ENCODE results near the gene S100Z.

GRCh38 chr5:76801159-76801802, 48.5 kb upstream of the S100Z start:
- no peak for TF ChIP-seq ZNF207 (IDR thresholded peaks at IDR 0.05; ENCODE audit: borderline replicate concordance)
- TF ChIP-seq POLR2A (IDR thresholded peaks at IDR 0.05; ENCODE audit: low read depth, low read length): no peak
- TF ChIP-seq SMARCA5 (IDR thresholded peaks at IDR 0.05): no peak
- TF ChIP-seq YY1 (IDR thresholded peaks at IDR 0.05; ENCODE audit: low read depth, low read length): no peak
- TF ChIP-seq EP300 (IDR thresholded peaks at IDR 0.05; ENCODE audit: borderline replicate concordance in 1 of 2, control insufficient read depth in 1 of 2, low read depth in 2 of 2, low read length in 2 of 2): no peak
- TF ChIP-seq IKZF1 (conservative IDR thresholded peaks at IDR 0.05): no peak
- no peak for TF ChIP-seq BCL11A (IDR thresholded peaks at IDR 0.05; ENCODE audit: low read depth, low read length)
- TF ChIP-seq, protein P1, sequence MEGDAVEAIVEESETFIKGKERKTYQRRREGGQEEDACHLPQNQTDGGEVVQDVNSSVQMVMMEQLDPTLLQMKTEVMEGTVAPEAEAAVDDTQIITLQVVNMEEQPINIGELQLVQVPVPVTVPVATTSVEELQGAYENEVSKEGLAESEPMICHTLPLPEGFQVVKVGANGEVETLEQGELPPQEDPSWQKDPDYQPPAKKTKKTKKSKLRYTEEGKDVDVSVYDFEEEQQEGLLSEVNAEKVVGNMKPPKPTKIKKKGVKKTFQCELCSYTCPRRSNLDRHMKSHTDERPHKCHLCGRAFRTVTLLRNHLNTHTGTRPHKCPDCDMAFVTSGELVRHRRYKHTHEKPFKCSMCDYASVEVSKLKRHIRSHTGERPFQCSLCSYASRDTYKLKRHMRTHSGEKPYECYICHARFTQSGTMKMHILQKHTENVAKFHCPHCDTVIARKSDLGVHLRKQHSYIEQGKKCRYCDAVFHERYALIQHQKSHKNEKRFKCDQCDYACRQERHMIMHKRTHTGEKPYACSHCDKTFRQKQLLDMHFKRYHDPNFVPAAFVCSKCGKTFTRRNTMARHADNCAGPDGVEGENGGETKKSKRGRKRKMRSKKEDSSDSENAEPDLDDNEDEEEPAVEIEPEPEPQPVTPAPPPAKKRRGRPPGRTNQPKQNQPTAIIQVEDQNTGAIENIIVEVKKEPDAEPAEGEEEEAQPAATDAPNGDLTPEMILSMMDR (IDR thresholded peaks at IDR 0.05 in 2 of 3, conservative IDR thresholded peaks at IDR 0.05 in 1 of 3; ENCODE audit: control insufficient read depth in 2 of 3, extremely low read depth in 1 of 3, insufficient read depth in 1 of 3, low read depth in 3 of 3, low read length in 3 of 3): no peak
